Testis (tissue), 3 donors: ENCODE results near the gene FBXW7. TPM values are rescaled to one million over a fixed set of nuclear protein-coding genes. Genes with fewer than 3 reads are reported as not detected.

ENCODE experiments used
- DNase-seq: peaks from one replicate; pipeline ENCODE4 v3.0.0-alpha.2; 2019
- H3K27ac ChIP-seq, 2 donors: fragments of 200-600 bp; sonication (generic); one replicate each; pipeline ENCODE4 v1.5.1; 2019
- H3K27me3 ChIP-seq: fragments of 200-600 bp; sonication (generic); one replicate; pipeline ENCODE4 v1.5.1; 2019
- H3K36me3 ChIP-seq: fragments of 200-600 bp; sonication (generic); one replicate; pipeline ENCODE4 v1.5.1; 2017; ENCODE audit warnings: low read depth; ENCODE audit errors: missing control alignments
- H3K4me1 ChIP-seq: fragments of 200-600 bp; sonication (generic); one replicate; pipeline ENCODE4 v1.5.1; 2019
- H3K4me3 ChIP-seq, 2 donors: fragments of 200-600 bp; sonication (generic); one replicate each; pipeline ENCODE4 v1.5.1; 2017 to 2019
- H3K9me3 ChIP-seq: fragments of 200-600 bp; sonication (generic); one replicate; pipeline ENCODE4 v1.5.1; 2017
- CTCF ChIP-seq, 3 experiments: fragments of 450-650 bp in 2 of 3; fragments of 200-600 bp in 1 of 3; sonication (generic) in 1 of 3; IDR thresholded peaks; one replicate each; pipeline ENCODE4 v1.5.1; 2016 to 2019; ENCODE audit warnings: antibody characterized with exemption in 3 of 3, mild to moderate bottlenecking in 2 of 3, moderate library complexity in 1 of 3
- POLR2A ChIP-seq: fragments of 450-650 bp; IDR thresholded peaks from one replicate; pipeline ENCODE4 v1.6.1; 2017; ENCODE audit warnings: antibody characterized with exemption, mild to moderate bottlenecking, moderate library complexity
- WGBS, 2 donors: methylation state at CpG; one replicate each; pipeline ENCODE4 v1.1.5; 2018; 5-methylcytosine and 5-hydroxymethylcytosine counted together
- intact Hi-C: fragments of 100-400 bp; cut with DNase I; formaldehyde crosslinking; loops from one replicate; pipeline ENCODE4 v1.15.1; 2023; ENCODE audit warnings: low total_unique reads
- polyA plus RNA-seq: library from polyadenylated mRNA; stranded (reverse); fragments of 350-450 nt; fragmentation: Illumina TruSeq; extraction: RNeasy Lipid Tissue Mini Kit (QIAGEN cat#74804); gene quantifications from one replicate; pipeline ENCODE4 v1.2.3, GENCODE V29; 2014; ENCODE audit warnings: low read depth, low replicate concordance; ENCODE audit not compliant: insufficient read depth
- total RNA-seq, 2 donors: library from RNA; depleted of rRNA; stranded (reverse); fragments of >200 nt; gene quantifications; one replicate each; pipeline ENCODE4 v1.2.3, GENCODE V29; 2016

FBXW7 gene
- total and polyA plus RNA-seq, 3 donors from 2014 or later, result 44.8 to 68.5 (median 55.4) TPM

- no peak for DNase-seq
- 73 to 87% methylated on average over 6 of the region's 6 CpGs for WGBS, 2 donors
- TF ChIP-seq POLR2A, result no peak
- TF ChIP-seq CTCF (IDR thresholded peaks at IDR 0.05), result no peak
These were observed 254.1 kb downstream of the FBXW7 start for GRCh38 chr4:152281822-152282221.

DNA sequence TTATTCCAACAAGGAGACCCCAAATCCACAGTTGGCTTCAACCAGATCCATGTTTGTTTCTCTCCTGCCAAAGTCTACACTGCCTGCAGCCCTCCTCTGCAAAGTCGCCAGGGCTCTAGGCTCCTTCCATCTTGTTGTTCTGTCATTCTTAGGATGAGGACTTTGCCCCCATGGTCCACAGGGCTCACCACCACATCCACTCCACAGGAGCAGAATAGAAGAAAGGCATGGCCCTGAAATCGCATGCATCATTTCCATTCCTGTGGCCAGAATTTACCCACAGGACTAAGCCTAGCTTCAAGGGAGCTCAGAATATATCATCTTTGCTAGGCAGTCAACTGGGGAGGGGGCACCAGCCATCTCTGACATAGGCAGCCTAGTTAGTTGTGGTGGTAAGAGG is 254.7 kb downstream of the FBXW7 start:
- intact Hi-C loops, result no loop called here
- Histone ChIP-seq H3K4me3 (no peak overlapping the region), H3K36me3 (no peaks in the 10 kb centered on the region), H3K27me3 (no peaks in the 10 kb centered on the region), H3K27ac (no peak overlapping the region), H3K4me1 (no peaks in the 10 kb centered on the region), H3K9me3 (no peaks in the 10 kb centered on the region)
- WGBS, 2 donors, result 88 to 91% methylated on average over 2 of the region's 2 CpGs
- DNase-seq, result no peak
- TF ChIP-seq POLR2A, result no peak
- TF ChIP-seq CTCF (IDR thresholded peaks at IDR 0.05), result no peak

More at GRCh38 chr4:152281822-152282221, 254.1 kb downstream of the FBXW7 start:
- Histone ChIP-seq H3K4me1 (no peaks in the 10 kb centered on the region), H3K4me3 (no peak overlapping the region), H3K9me3 (no peaks in the 10 kb centered on the region), H3K27me3 (no peaks in the 10 kb centered on the region), H3K27ac (no peak overlapping the region), H3K36me3 (no peaks in the 10 kb centered on the region)
- intact Hi-C loops, result no loop called here

- intact Hi-C loops, result no loop called here
- Histone ChIP-seq H3K4me3 (no peak overlapping the region), H3K27ac (no peak overlapping the region), H3K36me3 (no peaks in the 10 kb centered on the region), H3K4me1 (no peaks in the 10 kb centered on the region), H3K9me3 (no peaks in the 10 kb centered on the region), H3K27me3 (no peaks in the 10 kb centered on the region)
- 90 to 92% methylated on average over 8 of the region's 8 CpGs for WGBS, 2 donors
- no peak for DNase-seq
- TF ChIP-seq CTCF (IDR thresholded peaks at IDR 0.05) (no peak), POLR2A (no peak)
These were observed 256.7 kb downstream of the FBXW7 start for GRCh38 chr4:152279234-152279566.

DNA sequence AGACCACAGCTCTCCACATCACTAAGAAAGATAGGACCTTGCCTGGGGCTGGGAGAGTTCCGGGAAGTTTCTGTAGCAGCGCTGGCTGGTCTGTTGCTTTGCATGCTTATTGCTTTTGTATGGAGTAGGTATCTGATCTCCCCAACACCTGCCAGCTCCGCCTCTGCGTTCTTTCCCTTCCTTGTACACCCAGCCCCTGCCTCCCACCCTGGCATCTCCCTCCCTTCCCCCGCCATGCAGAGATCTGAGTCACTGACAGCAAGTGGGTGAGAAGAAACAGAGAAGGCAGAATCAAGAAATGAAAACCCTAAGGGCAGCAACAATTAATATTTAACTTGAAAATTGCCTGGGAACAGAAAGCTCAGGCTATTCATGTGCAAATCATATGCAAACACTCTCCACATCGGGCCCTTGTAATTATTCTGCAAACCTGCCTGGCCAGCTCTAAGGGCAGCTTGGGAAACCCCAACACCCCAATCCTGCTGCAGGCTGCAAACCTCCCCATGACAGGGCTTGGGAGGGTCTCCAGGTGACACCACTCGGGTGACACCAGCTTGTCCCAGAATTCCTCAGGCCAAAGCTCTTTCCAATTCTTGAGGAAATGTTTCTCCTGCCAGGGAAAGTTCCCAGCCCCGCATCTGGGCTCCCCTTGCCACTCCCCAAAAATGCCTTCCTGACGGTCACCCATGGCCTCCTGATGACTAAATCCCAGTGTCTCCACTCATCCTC is 257.2 kb downstream of the FBXW7 start:
- H3K36me3 ChIP-seq, result no peaks in the 10 kb centered on the region
- DNase-seq, result no peak
- no peak overlapping the region for H3K27ac ChIP-seq
- 77 to 80% methylated on average over 9 of the region's 9 CpGs for WGBS, 2 donors
- no peak overlapping the region for H3K4me3 ChIP-seq
- no peaks in the 10 kb centered on the region for H3K4me1 ChIP-seq
- TF ChIP-seq CTCF (IDR thresholded peaks at IDR 0.05) (no peak), POLR2A (no peak)
- intact Hi-C loops, result no loop called here
- H3K27me3 ChIP-seq, result no peaks in the 10 kb centered on the region
- H3K9me3 ChIP-seq, result no peaks in the 10 kb centered on the region

- Histone ChIP-seq H3K36me3 (no peaks in the 10 kb centered on the region), H3K27me3 (no peaks in the 10 kb centered on the region), H3K4me3 (no peak overlapping the region), H3K4me1 (no peaks in the 10 kb centered on the region), H3K9me3 (no peaks in the 10 kb centered on the region), H3K27ac (no peak overlapping the region)
- DNase-seq, result no peak
- intact Hi-C loops, result no loop called here
- no peak for TF ChIP-seq POLR2A
- TF ChIP-seq CTCF (IDR thresholded peaks at IDR 0.05), result no peak
These were observed 257.8 kb downstream of the FBXW7 start for GRCh38 chr4:152278172-152278504.
